ENCODE results near the gene OPN4. TPM values are rescaled to one million over a fixed set of nuclear protein-coding genes. Genes with fewer than 3 reads are reported as not detected.

Gene OPN4
- total and polyA plus RNA-seq, 2 of the 13 experiments (the other 11 are each of a cell fraction or from before 2014, with no cell fraction given): not detected

DNA sequence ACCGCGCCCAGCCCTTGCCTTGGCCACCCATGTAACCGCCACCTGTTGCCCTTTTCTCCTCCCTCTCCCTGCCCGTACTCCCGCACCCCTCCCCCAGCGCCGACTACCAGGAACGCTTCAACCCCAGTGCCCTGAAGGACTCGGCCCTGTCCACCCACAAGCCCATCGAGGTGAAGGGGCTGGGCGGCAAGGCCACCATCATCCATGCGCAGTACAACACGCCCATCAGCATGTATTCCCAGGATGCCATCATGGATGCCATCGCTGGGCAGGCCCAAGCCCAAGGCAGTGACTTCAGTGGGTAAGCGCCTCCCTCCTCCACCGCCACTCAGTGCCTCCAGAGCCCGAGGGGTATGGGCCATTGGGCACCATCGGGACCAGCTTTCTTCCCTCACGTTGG lies 32.6 kb downstream of the OPN4 start:
- intact Hi-C loops (cut with micrococcal nuclease; ENCODE audit: unreplicated experiment): no loop called here
- in situ Hi-C loops (cut with HindIII; ENCODE audit: extremely low pct_ligation_motif_present, low pct_unique_long_range_greater_than_20kb): no loop called here
- no TSS peak for BruUV-seq (replicated peaks)
- H2AFZ ChIP-seq (ENCODE audit: low read length): no peak overlapping the region
- H3K9me3 ChIP-seq (ENCODE audit: low read length): no peaks in the 10 kb centered on the region
- H3K79me2 ChIP-seq (ENCODE audit: insufficient read depth, low read length): no peaks in the 10 kb centered on the region
- no peaks in the 10 kb centered on the region for H3K4me1 ChIP-seq (ENCODE audit: insufficient read depth, low read length)
- DNase-seq (ENCODE audit: low spot score): no peak
- H3K27ac ChIP-seq (ENCODE audit: extremely low read length, insufficient read depth, low read length): no peak overlapping the region
- no peak overlapping the region for H3K9ac ChIP-seq (ENCODE audit: insufficient read depth, low read depth, low read length)
- H3K4me2 ChIP-seq (ENCODE audit: low read depth, low read length): no peak overlapping the region
- H3K27me3 ChIP-seq (ENCODE audit: control insufficient read depth in 1 of 2, insufficient read depth in 2 of 2, low read length in 2 of 2): peaks cover 7 to 54% of the 10 kb centered on the region in 2 experiments; a peak in 4 of 5 replicates
- no peak for ATAC-seq
- no peak overlapping the region for H3K4me3 ChIP-seq (replicated peaks in 1 of 3; ENCODE audit: insufficient read depth in 1 of 3, low read depth in 2 of 3, low read length in 3 of 3)
- H3K36me3 ChIP-seq (replicated peaks in 1 of 2; ENCODE audit: control insufficient read depth in 1 of 2, insufficient read depth in 2 of 2, low read length in 2 of 2): no peaks in the 10 kb centered on the region
- WGBS (ENCODE audit: low lambda C conversion rate): 52% methylated on average over 14 of the region's 19 CpGs
- POLR2A ChIA-PET: no interaction called here
- FAIRE-seq: no peak
- CTCF ChIA-PET (ENCODE audit: low intra/inter-chr PET ratio, low total read pairs): no interaction called here
- H4K20me1 ChIP-seq (ENCODE audit: insufficient read depth, low read length): no peaks in the 10 kb centered on the region
- TF ChIP-seq SETDB1 (CRISPR knock-in tag; IDR thresholded peaks at IDR 0.05; ENCODE audit: borderline replicate concordance): no peak
- no peak for TF ChIP-seq SP2 (CRISPR knock-in tag; IDR thresholded peaks at IDR 0.05)
- no peak for TF ChIP-seq RAD21 (CRISPR knock-in tag; IDR thresholded peaks at IDR 0.05)
- no peak for TF ChIP-seq SIX4 (CRISPR knock-in tag; IDR thresholded peaks at IDR 0.05)
- TF ChIP-seq ZNF720 (CRISPR knock-in tag; IDR thresholded peaks at IDR 0.05): no peak
- TF ChIP-seq, protein P1, sequence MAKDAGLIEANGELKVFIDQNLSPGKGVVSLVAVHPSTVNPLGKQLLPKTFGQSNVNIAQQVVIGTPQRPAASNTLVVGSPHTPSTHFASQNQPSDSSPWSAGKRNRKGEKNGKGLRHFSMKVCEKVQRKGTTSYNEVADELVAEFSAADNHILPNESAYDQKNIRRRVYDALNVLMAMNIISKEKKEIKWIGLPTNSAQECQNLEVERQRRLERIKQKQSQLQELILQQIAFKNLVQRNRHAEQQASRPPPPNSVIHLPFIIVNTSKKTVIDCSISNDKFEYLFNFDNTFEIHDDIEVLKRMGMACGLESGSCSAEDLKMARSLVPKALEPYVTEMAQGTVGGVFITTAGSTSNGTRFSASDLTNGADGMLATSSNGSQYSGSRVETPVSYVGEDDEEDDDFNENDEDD (CRISPR knock-in tag; IDR thresholded peaks at IDR 0.05; ENCODE audit: borderline replicate concordance): no peak
- TF ChIP-seq ZNF280B (CRISPR knock-in tag; IDR thresholded peaks at IDR 0.05; ENCODE audit: borderline replicate concordance): no peak
- TF ChIP-seq ZNF431 (CRISPR knock-in tag; IDR thresholded peaks at IDR 0.05; ENCODE audit: borderline replicate concordance, low read depth): no peak
- no peak for TF ChIP-seq POGK (CRISPR knock-in tag; conservative IDR thresholded peaks at IDR 0.05)
- no peak for TF ChIP-seq ZNF292 (CRISPR knock-in tag; IDR thresholded peaks at IDR 0.05; ENCODE audit: borderline replicate concordance, low read depth)
- no peak for TF ChIP-seq MXD4 (CRISPR knock-in tag; IDR thresholded peaks at IDR 0.05)
- no peak for TF ChIP-seq ZBTB7B (CRISPR knock-in tag; IDR thresholded peaks at IDR 0.05)
- TF ChIP-seq ZNF354B (CRISPR knock-in tag; IDR thresholded peaks at IDR 0.05): no peak
- TF ChIP-seq ZZZ3 (CRISPR knock-in tag; IDR thresholded peaks at IDR 0.05; ENCODE audit: borderline replicate concordance): no peak
- TF ChIP-seq, protein P2, sequence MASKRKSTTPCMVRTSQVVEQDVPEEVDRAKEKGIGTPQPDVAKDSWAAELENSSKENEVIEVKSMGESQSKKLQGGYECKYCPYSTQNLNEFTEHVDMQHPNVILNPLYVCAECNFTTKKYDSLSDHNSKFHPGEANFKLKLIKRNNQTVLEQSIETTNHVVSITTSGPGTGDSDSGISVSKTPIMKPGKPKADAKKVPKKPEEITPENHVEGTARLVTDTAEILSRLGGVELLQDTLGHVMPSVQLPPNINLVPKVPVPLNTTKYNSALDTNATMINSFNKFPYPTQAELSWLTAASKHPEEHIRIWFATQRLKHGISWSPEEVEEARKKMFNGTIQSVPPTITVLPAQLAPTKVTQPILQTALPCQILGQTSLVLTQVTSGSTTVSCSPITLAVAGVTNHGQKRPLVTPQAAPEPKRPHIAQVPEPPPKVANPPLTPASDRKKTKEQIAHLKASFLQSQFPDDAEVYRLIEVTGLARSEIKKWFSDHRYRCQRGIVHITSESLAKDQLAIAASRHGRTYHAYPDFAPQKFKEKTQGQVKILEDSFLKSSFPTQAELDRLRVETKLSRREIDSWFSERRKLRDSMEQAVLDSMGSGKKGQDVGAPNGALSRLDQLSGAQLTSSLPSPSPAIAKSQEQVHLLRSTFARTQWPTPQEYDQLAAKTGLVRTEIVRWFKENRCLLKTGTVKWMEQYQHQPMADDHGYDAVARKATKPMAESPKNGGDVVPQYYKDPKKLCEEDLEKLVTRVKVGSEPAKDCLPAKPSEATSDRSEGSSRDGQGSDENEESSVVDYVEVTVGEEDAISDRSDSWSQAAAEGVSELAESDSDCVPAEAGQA (IDR thresholded peaks at IDR 0.05; ENCODE audit: low read depth): no peak
- TF ChIP-seq, protein P2 (CRISPR knock-in tag; IDR thresholded peaks at IDR 0.05; ENCODE audit: borderline replicate concordance): no peak
